Astrocyte of the cerebellum (primary cell): ENCODE data around the gene DNPH1.
A peak's percentile ranks its signal among the peaks of the same experiment; 100 is the strongest.

ENCODE experiments used
- DNase-seq: peaks from one replicate; pipeline ENCODE4 v3.0.0-alpha.2; 2011; ENCODE audit warnings: low read depth
- H3K4me3 ChIP-seq: 2 replicates; pipeline ENCODE4 v1.5.1; 2011; ENCODE audit warnings: mild to moderate bottlenecking, low read depth, low read length, moderate library complexity
- in situ Hi-C: cut with HindIII; loops from 2 replicates; pipeline ENCODE4 v1.10.0; 2017; ENCODE audit warnings: low sequenced_read_pairs
- TF ChIP-seq, protein P1 (sequence below): IDR thresholded peaks from 2 replicates; pipeline ENCODE4 v1.5.1; 2012; ENCODE audit warnings: low read length, low read depth, moderate library complexity, mild to moderate bottlenecking; ENCODE audit errors: missing control alignments

DNPH1 gene

DNA sequence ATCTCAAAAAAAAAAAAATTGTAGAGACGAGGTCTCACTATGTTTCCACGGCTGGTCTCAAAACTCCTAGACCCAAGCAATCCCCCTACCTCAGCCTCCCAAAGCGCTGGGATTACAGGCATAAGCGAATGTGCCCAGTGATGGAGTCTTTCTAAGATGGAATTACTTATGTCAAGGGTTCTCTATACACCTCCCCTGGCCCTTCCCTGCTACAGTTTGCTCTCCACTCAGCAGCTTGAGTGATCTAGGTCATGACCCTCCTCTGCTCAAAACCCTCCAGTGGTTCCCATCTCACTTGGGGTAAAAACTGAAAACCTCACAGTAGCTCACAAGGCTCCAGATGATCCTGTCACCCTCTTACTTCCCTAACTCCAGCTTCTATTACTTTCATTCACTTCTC, 1.8 kb upstream of the DNPH1 start:
- TF ChIP-seq, protein P1, sequence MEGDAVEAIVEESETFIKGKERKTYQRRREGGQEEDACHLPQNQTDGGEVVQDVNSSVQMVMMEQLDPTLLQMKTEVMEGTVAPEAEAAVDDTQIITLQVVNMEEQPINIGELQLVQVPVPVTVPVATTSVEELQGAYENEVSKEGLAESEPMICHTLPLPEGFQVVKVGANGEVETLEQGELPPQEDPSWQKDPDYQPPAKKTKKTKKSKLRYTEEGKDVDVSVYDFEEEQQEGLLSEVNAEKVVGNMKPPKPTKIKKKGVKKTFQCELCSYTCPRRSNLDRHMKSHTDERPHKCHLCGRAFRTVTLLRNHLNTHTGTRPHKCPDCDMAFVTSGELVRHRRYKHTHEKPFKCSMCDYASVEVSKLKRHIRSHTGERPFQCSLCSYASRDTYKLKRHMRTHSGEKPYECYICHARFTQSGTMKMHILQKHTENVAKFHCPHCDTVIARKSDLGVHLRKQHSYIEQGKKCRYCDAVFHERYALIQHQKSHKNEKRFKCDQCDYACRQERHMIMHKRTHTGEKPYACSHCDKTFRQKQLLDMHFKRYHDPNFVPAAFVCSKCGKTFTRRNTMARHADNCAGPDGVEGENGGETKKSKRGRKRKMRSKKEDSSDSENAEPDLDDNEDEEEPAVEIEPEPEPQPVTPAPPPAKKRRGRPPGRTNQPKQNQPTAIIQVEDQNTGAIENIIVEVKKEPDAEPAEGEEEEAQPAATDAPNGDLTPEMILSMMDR: no peak
- no peak for DNase-seq
- no peak overlapping the region for H3K4me3 ChIP-seq
- in situ Hi-C loops: no loop called here

DNA sequence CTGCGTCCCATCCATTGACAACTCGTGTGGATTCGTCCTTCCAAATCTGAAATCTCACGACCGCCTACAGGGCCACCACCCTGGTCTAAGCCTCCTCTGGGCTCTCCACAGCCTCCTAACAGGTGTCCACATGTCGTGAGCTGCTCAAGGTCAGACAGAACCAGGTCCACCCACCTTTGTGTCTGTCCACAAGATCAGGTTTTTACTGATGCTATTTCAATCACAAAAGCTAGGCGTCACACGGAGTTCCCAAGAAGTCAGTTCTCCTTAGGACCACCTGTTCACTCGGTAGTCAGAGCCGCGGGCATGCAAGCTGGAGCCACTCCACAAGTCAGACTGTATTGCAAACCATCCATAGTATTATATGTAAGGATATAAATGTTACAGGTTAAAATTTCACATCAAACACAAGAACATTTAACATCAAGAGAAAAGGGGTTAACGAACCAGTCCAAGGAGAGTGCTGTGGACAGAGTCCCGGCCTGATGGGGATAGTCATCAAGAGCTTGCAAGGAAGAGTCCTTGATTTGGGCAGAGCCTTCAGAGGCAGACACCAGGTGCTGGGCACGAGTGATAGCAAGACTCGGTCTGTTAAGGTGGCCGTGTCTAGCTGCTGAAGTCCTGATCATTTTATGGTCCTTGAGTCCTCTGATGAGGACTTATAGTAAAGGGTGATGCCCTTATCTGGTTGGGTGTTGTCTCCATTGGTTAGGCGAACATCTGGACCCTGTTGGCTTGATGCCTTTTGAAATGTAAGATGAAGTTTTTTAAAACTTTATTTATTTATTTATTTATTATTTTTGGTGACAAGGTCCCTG, 731 bp upstream of the DNPH1 start:
- peak overlapping the region; percentile 52 for H3K4me3 ChIP-seq
- TF ChIP-seq, protein P1: no peak
- no peak for DNase-seq
- in situ Hi-C loops: no loop called here

DNA sequence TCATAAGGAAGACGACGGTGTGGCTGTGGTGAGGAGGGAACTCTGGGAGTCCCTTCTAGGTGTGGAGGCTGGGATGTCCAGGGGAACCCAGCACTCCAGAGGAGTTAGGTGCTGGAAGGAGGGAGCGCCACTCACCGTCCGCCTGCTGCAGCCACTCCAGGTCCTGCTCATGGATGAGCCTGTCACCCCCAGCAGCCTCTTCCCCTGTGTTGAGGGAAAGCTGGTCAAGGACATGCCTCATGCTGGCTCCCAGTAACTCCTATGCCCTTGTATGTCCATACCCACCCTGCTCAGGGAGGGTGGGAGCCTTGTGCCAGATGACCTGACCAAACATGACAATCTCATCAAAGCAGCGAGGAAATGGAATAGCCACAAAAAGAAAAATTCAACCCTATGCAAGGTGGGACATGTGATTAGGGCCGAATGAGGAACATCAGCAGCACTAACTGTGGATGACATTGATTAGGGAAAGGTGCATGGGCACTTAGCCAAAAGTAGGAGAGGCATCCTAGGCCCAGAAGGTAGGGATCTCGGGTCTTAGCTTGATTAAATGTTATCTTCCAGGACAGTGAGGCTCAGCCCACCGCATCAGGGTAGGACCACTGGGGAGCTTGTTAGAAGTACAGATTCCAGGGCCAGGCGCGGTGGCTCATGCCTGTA, 3.0 kb downstream of the DNPH1 start:
- TF ChIP-seq, protein P1: no peak
- no peak for DNase-seq
- in situ Hi-C loops: no loop called here
- no peak overlapping the region for H3K4me3 ChIP-seq

DNA sequence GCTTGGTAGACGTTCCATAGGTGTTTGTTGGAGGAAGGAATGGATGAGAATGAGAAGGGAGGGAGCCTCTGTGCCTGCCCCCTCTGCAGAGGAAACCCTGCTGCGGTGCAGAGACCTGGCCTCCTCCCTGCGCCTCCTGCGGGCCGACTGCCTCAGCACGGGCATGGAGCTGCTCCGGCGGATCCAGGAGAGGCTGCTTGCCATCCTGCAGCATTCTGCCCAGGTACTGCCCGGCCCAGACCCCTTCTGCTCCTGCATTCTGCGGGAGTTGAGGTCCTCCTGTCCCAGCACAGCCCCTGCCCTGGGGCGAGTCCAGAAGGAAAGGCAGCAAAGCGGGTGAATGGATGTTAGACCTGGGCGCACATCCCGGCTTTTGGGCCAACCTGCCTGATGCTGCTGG, 6.1 kb downstream of the DNPH1 start:
- TF ChIP-seq, protein P1: no peak
- no peak overlapping the region for H3K4me3 ChIP-seq
- DNase-seq: no peak
- in situ Hi-C loops: no loop called here

DNA sequence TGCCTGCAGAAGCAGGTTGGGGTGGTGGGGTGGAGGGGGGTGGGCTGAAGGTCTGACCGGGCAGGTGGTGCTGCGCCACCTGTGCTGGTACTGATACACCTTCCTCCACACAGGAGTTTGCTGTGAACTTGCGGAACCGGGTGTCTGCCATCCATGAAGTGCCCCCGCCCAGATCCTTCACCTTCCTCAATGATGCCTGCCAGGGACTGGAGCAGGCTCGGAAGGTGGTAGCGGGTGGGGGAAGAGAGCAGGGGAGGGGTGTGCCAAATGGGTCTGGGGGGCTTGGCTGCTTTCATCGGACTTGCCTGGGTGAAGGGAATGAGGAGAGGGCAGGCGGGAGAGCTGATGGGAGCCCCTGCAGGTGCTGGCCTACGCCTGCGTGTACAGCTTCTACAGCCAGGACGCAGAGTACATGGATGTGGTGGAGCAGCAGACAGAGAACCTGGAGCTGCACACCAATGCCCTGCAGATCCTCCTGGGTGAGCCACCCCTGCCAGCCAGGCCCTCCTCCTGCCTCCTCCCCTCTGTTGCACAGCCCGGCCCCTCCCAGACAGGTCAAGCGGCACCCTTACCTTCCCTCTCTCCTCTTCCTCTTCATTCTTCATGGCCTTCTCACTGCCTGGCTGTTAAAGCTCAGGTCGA, 6.7 kb downstream of the DNPH1 start:
- in situ Hi-C loops: no loop called here
- no peak for DNase-seq
- TF ChIP-seq, protein P1: no peak
- H3K4me3 ChIP-seq: no peak overlapping the region

DNA sequence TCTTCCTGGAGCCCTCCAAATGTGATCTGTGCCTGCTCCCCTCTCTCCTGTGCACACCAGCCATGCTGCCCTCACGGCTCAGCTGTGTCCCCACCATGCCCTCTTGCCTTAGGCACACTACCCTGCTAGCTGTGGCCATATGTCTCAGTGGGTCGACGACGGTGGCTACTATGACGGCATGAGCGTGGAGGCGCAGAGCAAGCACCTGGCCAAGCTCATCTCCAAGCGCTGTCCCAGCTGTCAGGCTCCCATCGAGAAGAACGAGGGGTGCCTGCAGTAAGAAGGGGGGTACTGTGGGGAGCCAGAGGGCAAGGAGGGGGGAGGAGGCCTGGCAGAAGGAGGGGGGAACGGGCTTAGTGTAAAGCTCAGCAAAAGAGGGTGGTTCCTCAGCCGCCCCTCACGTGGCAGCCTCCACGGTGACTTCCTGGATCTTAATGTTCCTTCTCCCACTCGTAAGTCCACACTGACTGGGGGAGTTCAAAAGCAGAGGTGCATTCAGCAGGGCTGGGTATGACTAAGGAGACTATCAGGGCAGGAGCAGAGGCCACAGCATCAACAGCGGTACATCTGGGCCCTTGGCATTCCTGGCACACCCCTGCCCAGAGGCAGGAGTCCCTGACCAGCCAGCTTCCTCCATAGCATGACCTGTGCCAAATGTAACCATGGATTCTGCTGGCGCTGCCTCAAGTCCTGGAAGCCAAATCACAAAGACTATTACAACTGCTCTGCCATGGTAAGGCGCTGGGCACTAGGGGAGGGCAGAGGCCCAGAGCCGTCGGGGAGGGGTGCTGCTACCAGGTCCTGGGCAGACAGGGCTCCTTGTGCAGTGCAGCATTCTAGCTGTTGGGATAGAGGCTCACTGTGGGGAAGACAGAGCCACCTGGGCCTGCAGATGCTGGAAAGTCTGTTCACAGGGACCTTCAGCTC, 8.0 kb downstream of the DNPH1 start:
- DNase-seq: no peak
- TF ChIP-seq, protein P1: no peak
- H3K4me3 ChIP-seq: no peak overlapping the region
- in situ Hi-C loops: no loop called here
